Nephron progenitor cell (in vitro differentiated cells): Measurements from ENCODE around the gene ABCA9.

ENCODE experiments used
- DNase-seq: peaks from one replicate; pipeline ENCODE4 v3.0.0; 2021
- H3K27ac Mint-ChIP-seq: 2 replicates; pipeline ENCODE4 v1.8.0; 2021; ENCODE audit warnings: mild to moderate bottlenecking, moderate library complexity, mixed read lengths
- H3K27me3 Mint-ChIP-seq: 2 replicates; pipeline ENCODE4 v1.8.0; 2021; ENCODE audit warnings: mild to moderate bottlenecking, low read depth, mixed read lengths; ENCODE audit not compliant: poor library complexity
- H3K36me3 Mint-ChIP-seq: 2 replicates; pipeline ENCODE4 v1.8.0; 2021; ENCODE audit warnings: low read depth, mixed read lengths
- H3K4me1 Mint-ChIP-seq: 2 replicates; pipeline ENCODE4 v1.8.0; 2021; ENCODE audit warnings: mixed read lengths
- H3K4me3 Mint-ChIP-seq: 2 replicates; pipeline ENCODE4 v1.8.0; 2021; ENCODE audit warnings: mild to moderate bottlenecking, moderate library complexity, mixed read lengths
- H3K9me3 Mint-ChIP-seq: 2 replicates; pipeline ENCODE4 v1.8.0; 2021; ENCODE audit warnings: mild to moderate bottlenecking, moderate library complexity, mixed read lengths
- TF ChIP-seq, protein P1 (sequence below): fragments of 200-600 bp; sonication (generic); IDR thresholded peaks from 2 replicates; pipeline ENCODE4 v1.5.0; 2021; ENCODE audit warnings: antibody characterized with exemption

ABCA9 gene

DNA sequence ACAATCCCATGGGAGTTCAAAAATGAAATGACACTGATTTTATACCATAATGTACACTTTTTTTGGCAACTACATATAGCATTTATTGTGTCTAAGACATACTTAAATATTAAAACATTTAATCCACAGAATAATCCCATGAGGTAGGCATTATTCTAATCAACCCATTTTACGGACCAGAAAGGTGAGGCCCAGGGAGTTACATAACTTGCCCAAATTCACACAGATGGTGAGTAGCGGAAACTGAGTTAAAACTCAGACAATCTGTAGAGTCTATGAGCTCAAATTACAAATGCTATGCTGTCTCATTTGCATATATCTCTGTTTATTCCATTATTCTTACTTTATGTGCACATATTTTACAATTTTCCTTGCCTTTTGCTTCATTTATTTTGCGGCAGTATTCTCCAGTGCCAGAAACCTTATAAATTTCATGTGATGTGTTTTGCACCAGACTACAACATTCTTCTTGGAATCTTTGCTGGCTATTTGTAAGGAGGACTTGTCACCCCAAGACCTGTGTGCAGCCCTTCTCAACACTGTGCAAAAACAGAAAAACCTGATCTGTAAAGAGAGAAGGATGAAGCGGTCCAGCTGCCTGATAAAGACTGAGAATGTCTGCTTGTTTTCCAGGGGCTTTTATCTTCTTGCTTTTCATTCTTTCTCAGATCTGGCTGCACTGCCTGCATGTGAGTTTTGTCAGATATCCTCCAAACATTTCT lies 2.3 kb upstream of the ABCA9 start:
- Mint-ChIP-seq H3K36me3 (peaks cover 4% of the 10 kb centered on the region), H3K4me3 (no peak overlapping the region), H3K27me3 (peaks cover 2% of the 10 kb centered on the region), H3K27ac (no peak overlapping the region), H3K4me1 (peaks cover 52% of the 10 kb centered on the region), H3K9me3 (peaks cover 15% of the 10 kb centered on the region)
- TF ChIP-seq, protein P1, sequence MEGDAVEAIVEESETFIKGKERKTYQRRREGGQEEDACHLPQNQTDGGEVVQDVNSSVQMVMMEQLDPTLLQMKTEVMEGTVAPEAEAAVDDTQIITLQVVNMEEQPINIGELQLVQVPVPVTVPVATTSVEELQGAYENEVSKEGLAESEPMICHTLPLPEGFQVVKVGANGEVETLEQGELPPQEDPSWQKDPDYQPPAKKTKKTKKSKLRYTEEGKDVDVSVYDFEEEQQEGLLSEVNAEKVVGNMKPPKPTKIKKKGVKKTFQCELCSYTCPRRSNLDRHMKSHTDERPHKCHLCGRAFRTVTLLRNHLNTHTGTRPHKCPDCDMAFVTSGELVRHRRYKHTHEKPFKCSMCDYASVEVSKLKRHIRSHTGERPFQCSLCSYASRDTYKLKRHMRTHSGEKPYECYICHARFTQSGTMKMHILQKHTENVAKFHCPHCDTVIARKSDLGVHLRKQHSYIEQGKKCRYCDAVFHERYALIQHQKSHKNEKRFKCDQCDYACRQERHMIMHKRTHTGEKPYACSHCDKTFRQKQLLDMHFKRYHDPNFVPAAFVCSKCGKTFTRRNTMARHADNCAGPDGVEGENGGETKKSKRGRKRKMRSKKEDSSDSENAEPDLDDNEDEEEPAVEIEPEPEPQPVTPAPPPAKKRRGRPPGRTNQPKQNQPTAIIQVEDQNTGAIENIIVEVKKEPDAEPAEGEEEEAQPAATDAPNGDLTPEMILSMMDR: no peak
- no peak for DNase-seq

DNA sequence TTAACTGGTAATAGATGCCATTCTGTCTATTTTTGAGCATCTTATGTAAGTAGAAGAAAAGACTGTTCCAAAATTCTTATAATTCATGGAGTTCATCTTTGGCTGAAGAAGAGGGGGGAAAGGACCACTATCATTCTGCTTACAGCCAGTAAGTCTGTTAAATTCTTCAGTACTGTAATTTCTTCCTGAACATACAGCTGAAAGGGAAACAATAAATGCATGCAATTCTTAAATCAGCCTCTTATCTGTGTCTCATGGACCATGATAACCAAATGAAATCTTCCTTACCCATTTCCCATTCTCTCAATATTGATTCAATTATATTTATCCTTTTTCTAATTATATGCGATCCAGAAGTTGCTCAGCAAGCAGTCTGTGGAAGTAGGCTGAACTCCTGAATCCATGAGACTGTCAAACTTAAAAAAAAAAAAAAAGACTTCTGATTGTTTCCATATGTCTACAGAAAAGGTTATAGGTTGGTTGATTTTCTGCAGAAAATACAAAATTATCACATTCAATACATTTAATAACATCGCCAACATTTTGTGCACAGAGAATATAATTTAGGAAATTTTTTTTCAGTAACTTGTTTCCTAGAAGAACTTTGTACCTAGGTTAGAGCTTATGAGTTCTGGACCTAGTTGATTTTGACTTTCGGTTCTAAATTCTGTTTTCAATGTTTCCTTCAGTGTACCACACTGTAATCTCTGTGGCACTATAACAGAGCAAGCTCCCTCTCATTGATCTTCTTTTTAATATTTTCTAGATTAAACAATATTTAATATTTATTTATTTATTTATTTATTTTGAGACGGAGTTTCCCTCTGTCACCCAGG lies 1.2 kb upstream of the ABCA9 start:
- H3K27me3 Mint-ChIP-seq: peaks cover 2% of the 10 kb centered on the region
- H3K36me3 Mint-ChIP-seq: peaks cover 7% of the 10 kb centered on the region
- H3K4me3 Mint-ChIP-seq: no peak overlapping the region
- TF ChIP-seq, protein P1: no peak
- no peak overlapping the region for H3K27ac Mint-ChIP-seq
- H3K4me1 Mint-ChIP-seq: peaks cover 44% of the 10 kb centered on the region
- DNase-seq: no peak
- H3K9me3 Mint-ChIP-seq: peaks cover 26% of the 10 kb centered on the region

DNA sequence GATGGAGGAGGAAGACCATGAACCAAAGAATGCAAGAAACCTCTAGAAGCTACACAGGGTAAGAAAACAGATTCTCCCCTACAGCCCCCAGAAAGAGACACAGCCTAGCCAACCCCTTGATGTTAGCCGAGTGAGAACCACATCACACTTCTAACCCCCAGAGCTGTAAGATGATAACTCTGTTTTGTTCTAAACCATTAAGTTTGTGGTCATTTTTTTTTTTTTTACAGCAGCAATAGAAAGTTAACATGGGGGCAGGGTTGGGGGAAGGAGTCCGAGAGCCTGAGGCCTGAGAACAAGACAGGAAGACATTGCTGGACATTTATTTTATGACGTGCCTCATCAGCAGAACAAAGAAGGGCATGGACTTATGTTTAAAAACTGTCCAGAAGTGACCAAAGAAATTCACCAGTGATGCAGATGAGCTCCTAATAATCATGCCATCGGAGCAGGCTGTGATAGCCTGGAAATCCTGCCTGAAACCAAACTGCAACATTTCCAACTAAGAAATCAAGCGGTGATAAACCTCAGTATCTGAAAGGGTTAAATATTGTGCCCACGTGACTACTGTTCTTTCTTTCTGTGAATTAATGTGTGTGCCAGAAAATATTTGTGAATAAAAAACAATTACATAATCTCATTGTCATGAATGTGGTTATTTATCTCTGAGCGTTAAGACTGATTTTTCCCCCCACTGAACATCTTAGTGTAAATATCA lies 1.1 kb downstream of the ABCA9 start:
- DNase-seq: no peak
- Mint-ChIP-seq H3K36me3 (peaks cover 24% of the 10 kb centered on the region), H3K27ac (peak overlapping the region; percentile 87), H3K4me1 (peaks cover 38% of the 10 kb centered on the region), H3K9me3 (peaks cover 49% of the 10 kb centered on the region), H3K4me3 (peak overlapping the region; percentile 43), H3K27me3 (no peaks in the 10 kb centered on the region)
- TF ChIP-seq, protein P1: no peak

DNA sequence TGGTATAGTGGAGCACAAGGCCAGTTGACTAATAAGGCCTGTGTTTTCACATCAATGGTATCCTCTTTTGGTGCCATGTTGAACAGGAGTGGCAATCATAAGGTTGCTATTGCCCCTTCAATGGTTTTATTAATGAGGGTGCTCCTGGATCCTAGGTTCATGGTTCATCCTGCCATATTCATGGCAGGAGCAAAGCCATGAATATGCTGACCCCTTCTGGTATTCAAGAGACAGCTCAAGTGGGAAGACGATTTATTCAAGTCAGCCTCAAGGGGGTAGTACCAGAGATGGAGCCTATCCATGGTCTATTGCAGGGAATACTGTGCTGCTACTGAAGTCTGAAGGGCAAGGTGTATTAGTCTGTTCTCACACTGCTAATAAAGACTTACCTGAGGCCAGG lies 2.6 kb downstream of the ABCA9 start:
- peaks cover 49% of the 10 kb centered on the region for H3K9me3 Mint-ChIP-seq
- H3K27ac Mint-ChIP-seq: no peak overlapping the region
- H3K27me3 Mint-ChIP-seq: no peaks in the 10 kb centered on the region
- H3K36me3 Mint-ChIP-seq: peaks cover 24% of the 10 kb centered on the region
- H3K4me3 Mint-ChIP-seq: no peak overlapping the region
- no peak for DNase-seq
- TF ChIP-seq, protein P1: no peak
- peaks cover 31% of the 10 kb centered on the region for H3K4me1 Mint-ChIP-seq

DNA sequence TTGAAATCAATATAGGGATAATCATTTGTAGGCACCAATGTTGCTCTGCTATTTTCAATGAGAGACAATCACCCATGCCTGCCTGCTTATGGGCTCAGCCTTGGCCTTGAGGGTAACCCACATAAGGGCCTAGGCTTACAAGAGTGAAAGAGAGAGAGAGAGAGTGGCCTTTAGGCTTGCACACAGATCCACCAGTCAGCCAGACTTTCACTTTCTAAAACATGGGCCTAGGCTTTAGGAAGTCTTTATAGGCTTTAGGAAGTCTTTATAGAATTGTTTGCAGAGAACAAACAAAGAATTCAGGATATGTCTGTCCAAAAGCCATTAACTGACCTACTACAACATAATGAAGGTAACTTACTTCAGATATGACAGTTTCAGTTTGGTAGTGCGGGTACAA lies 3.4 kb downstream of the ABCA9 start:
- Mint-ChIP-seq H3K27ac (no peak overlapping the region), H3K9me3 (peaks cover 49% of the 10 kb centered on the region), H3K4me1 (peaks cover 31% of the 10 kb centered on the region), H3K27me3 (no peaks in the 10 kb centered on the region), H3K4me3 (no peak overlapping the region), H3K36me3 (peaks cover 24% of the 10 kb centered on the region)
- DNase-seq: no peak
- TF ChIP-seq, protein P1: no peak
